HepG2 (cell line): ENCODE results near the gene TCOF1. TPM values are rescaled to one million over a fixed set of nuclear protein-coding genes. Genes with fewer than 3 reads are reported as not detected.

ENCODE experiments used
- ATF6 ChIP-seq: sonication (generic); formaldehyde crosslinking; conservative IDR thresholded peaks from 2 replicates; pipeline ENCODE4 v1.4.0; 2020; ENCODE audit warnings: missing genetic modification reagents
- MYC ChIP-seq: sonication (generic); formaldehyde crosslinking; IDR thresholded peaks from 2 replicates; pipeline ENCODE4 v1.9.0; 2021; ENCODE audit warnings: missing genetic modification reagents, borderline replicate concordance
- SRSF1 ChIP-seq: fragments of 200-400 bp; formaldehyde crosslinking; optimal IDR thresholded peaks from 2 replicates; pipeline ENCODE3; 2017; ENCODE audit warnings: mild to moderate bottlenecking, low read depth, low read length, moderate library complexity
- TCF12 ChIP-seq, 2 experiments: fragments of 450-650 bp in 1 of 2; sonication (generic) in 1 of 2; formaldehyde crosslinking in 1 of 2; IDR thresholded peaks; 2 replicates each; pipeline versions ENCODE4 v1.6.1 to v1.8.0; 2017 to 2022; ENCODE audit warnings: antibody characterized with exemption in 1 of 2, mild to moderate bottlenecking in 1 of 2, missing genetic modification reagents in 1 of 2, moderate library complexity in 1 of 2
- ZIK1 ChIP-seq: sonication (generic); formaldehyde crosslinking; IDR thresholded peaks from 2 replicates; pipeline ENCODE4 v1.5.0; 2020; ENCODE audit warnings: mild to moderate bottlenecking, low read depth, missing genetic modification reagents, borderline replicate concordance
- ZNF143 ChIP-seq: sonication (generic); formaldehyde crosslinking; IDR thresholded peaks from 2 replicates; pipeline ENCODE4 v1.4.0; 2020; ENCODE audit warnings: missing genetic modification reagents
- ZNF33A ChIP-seq: sonication (generic); formaldehyde crosslinking; IDR thresholded peaks from 2 replicates; pipeline ENCODE4 v1.5.1; 2020; ENCODE audit warnings: missing genetic modification reagents, mild to moderate bottlenecking, moderate library complexity, borderline replicate concordance
- ZNF878 ChIP-seq: sonication (generic); formaldehyde crosslinking; IDR thresholded peaks from 2 replicates; pipeline ENCODE4 v1.8.1; 2023; ENCODE audit warnings: mild to moderate bottlenecking, missing genetic modification reagents, moderate library complexity
- ZZZ3 ChIP-seq: sonication (generic); formaldehyde crosslinking; IDR thresholded peaks from 2 replicates; pipeline ENCODE4 v1.4.0; 2020; ENCODE audit warnings: missing genetic modification reagents, mild to moderate bottlenecking, borderline replicate concordance
- polyA plus RNA-seq, 8 experiments: library from polyadenylated mRNA; depleted of rRNA in 3 of 8; stranded (reverse) in 7 of 8; unstranded in 1 of 8; fragments of >200 nt; fragmentation: Illumina TruSeq in 4 of 8; extraction: Trizol in 4 of 8; gene quantifications; 2 replicates each; pipeline versions ENCODE4 v1.2.1 to v1.2.3, GENCODE V29; 2011 to 2016; ENCODE audit warnings: low read depth in 4 of 8, missing spikeins in 1 of 8, mixed read lengths in 1 of 8; ENCODE audit not compliant: insufficient read depth in 1 of 8
- total RNA-seq, 5 experiments: library from RNA; depleted of rRNA; stranded (reverse); fragments of >200 nt; fragmentation: Illumina TruSeq; extraction: Trizol; gene quantifications; 2 replicates each; pipeline ENCODE4 v1.2.3, GENCODE V29; 2016; ENCODE audit warnings: low read depth in 1 of 5
- TF ChIP-seq, protein P1 (sequence below): sonication (generic); formaldehyde crosslinking; IDR thresholded peaks from 2 replicates; pipeline ENCODE4 v1.4.0; 2020; ENCODE audit warnings: missing genetic modification reagents, borderline replicate concordance
- TF ChIP-seq, protein P2 (sequence below), 2 experiments: sonication (generic) in 1 of 2; formaldehyde crosslinking in 1 of 2; IDR thresholded peaks; 2 replicates each; pipeline versions ENCODE4 v1.6.1 to v1.9.0; 2014 to 2022; ENCODE audit warnings: antibody characterized with exemption in 1 of 2, borderline replicate concordance in 1 of 2, inconsistent platforms in 1 of 2, low read depth in 1 of 2, missing genetic modification reagents in 1 of 2

TCOF1 gene
- total and polyA plus RNA-seq, 2 of the 13 experiments (the other 11 are each of a cell fraction or from before 2014, with no cell fraction given): 10.1 to 41.6 TPM

DNA sequence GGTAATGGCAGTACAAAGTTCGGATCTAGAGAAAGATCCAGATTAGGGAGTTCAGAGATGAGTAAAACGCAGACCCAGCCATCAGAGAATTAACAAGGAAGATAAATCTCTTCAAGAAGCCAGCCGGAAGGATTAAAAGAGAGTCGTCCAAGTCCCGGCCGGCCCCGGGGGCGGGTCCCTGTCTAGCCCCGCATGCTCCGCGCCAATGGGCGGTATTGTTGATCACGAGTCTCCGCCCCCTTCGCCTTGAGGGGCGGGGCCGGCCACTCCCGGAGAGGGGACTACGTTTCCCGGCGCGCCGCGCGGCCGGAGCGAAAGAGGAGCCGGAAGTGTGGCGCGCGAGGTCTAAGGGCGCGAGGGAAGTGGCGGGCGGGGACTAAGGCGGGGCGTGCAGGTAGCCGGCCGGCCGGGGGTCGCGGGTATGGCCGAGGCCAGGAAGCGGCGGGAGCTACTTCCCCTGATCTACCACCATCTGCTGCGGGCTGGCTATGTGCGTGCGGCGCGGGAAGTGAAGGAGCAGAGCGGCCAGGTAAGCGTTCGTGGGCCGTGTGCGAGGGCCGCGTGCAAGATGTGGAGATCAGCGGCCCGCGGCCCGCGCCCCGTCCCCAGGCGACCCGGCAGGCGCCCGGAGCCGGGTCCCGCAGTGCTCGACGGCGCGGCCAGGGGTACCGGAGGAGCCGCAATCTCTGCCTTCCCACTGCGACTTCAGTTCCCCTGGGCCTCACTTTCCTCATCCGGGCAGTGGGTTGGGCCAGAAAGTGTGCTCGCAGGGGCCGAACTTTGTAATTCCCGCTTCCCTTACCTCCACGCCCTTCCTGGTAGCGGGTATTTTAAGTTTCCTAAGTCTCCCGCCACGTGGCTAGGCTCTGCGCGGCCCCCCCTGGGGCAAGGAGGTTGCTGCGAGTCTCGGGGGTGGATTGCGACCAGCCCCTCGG lies at the start of gene TCOF1 (continued):
- TF ChIP-seq, protein P1, sequence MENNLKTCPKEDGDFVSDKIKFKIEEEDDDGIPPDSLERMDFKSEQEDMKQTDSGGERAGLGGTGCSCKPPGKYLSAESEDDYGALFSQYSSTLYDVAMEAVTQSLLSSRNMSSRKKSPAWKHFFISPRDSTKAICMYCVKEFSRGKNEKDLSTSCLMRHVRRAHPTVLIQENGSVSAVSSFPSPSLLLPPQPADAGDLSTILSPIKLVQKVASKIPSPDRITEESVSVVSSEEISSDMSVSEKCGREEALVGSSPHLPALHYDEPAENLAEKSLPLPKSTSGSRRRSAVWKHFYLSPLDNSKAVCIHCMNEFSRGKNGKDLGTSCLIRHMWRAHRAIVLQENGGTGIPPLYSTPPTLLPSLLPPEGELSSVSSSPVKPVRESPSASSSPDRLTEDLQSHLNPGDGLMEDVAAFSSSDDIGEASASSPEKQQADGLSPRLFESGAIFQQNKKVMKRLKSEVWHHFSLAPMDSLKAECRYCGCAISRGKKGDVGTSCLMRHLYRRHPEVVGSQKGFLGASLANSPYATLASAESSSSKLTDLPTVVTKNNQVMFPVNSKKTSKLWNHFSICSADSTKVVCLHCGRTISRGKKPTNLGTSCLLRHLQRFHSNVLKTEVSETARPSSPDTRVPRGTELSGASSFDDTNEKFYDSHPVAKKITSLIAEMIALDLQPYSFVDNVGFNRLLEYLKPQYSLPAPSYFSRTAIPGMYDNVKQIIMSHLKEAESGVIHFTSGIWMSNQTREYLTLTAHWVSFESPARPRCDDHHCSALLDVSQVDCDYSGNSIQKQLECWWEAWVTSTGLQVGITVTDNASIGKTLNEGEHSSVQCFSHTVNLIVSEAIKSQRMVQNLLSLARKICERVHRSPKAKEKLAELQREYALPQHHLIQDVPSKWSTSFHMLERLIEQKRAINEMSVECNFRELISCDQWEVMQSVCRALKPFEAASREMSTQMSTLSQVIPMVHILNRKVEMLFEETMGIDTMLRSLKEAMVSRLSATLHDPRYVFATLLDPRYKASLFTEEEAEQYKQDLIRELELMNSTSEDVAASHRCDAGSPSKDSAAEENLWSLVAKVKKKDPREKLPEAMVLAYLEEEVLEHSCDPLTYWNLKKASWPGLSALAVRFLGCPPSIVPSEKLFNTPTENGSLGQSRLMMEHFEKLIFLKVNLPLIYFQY (CRISPR knock-in tag): no peak
- TF ChIP-seq ZIK1: 0 out of 2 replicates have a peak, but pooled peaks have one; percentile 47
- TF ChIP-seq ZZZ3: no peak
- TF ChIP-seq TCF12 (IDR thresholded peaks at IDR 0.05): no peak
- 0 out of 2 replicates have a peak, but pooled peaks have one; percentile 25 for TF ChIP-seq TCF12 (CRISPR knock-in tag; IDR thresholded peaks at IDR 0.05)
- TF ChIP-seq, protein P2, sequence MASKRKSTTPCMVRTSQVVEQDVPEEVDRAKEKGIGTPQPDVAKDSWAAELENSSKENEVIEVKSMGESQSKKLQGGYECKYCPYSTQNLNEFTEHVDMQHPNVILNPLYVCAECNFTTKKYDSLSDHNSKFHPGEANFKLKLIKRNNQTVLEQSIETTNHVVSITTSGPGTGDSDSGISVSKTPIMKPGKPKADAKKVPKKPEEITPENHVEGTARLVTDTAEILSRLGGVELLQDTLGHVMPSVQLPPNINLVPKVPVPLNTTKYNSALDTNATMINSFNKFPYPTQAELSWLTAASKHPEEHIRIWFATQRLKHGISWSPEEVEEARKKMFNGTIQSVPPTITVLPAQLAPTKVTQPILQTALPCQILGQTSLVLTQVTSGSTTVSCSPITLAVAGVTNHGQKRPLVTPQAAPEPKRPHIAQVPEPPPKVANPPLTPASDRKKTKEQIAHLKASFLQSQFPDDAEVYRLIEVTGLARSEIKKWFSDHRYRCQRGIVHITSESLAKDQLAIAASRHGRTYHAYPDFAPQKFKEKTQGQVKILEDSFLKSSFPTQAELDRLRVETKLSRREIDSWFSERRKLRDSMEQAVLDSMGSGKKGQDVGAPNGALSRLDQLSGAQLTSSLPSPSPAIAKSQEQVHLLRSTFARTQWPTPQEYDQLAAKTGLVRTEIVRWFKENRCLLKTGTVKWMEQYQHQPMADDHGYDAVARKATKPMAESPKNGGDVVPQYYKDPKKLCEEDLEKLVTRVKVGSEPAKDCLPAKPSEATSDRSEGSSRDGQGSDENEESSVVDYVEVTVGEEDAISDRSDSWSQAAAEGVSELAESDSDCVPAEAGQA (IDR thresholded peaks at IDR 0.05; ENCODE audit: low read depth): peak; percentile 72
- TF ChIP-seq, protein P2 (CRISPR knock-in tag; IDR thresholded peaks at IDR 0.05; ENCODE audit: borderline replicate concordance): no peak
- peak; percentile 48 for TF ChIP-seq MYC (CRISPR knock-in tag)
- TF ChIP-seq SRSF1: no peak
- peak; percentile 93 for TF ChIP-seq ZNF143 (CRISPR knock-in tag)
- TF ChIP-seq ATF6 (CRISPR knock-in tag): no peak
- TF ChIP-seq ZNF33A (CRISPR knock-in tag): no peak
- TF ChIP-seq ZNF878 (CRISPR knock-in tag): peak; percentile 74; the same call in 1 of the 2 replicates
